CD4-positive, alpha-beta T cell treated with Interleukin-21 for 1 hour (primary cell): ENCODE results near the gene ZDHHC19.
"Not testable (repeated sequence)": the region's sequence is repeated elsewhere in the genome, so short reads cannot be mapped to it uniquely, and the experiment has no call there.

Experiments
- DNase-seq: peaks from one replicate; pipeline ENCODE4 v3.0.0-alpha.2; 2020

Gene ZDHHC19

GRCh38 chr3:196175722-196176121 is 35.5 kb downstream of the ZDHHC19 start:
- no peak for DNase-seq

GRCh38 chr3:196175116-196175625 is 36.0 kb downstream of the ZDHHC19 start:
- DNase-seq: no peak

- DNase-seq: no peak
Measured at GRCh38 chr3:196174652-196175051, 36.5 kb downstream of the ZDHHC19 start.

GRCh38 chr3:196170296-196170695 is 40.9 kb downstream of the ZDHHC19 start:
- DNase-seq: not testable (repeated sequence)

GRCh38 chr3:196169836-196170240 is 41.4 kb downstream of the ZDHHC19 start:
- no peak for DNase-seq

- DNase-seq: no peak
Measured at GRCh38 chr3:196168808-196169391, 42.3 kb downstream of the ZDHHC19 start.

- no peak for DNase-seq
Measured at GRCh38 chr3:196166741-196167140, 44.5 kb downstream of the ZDHHC19 start.

GRCh38 chr3:196165850-196166249 is 45.4 kb downstream of the ZDHHC19 start:
- no peak for DNase-seq

GRCh38 chr3:196165006-196165575 is 46.1 kb downstream of the ZDHHC19 start:
- DNase-seq: not testable (repeated sequence)

- no peak for DNase-seq
Measured at GRCh38 chr3:196164576-196164975, 46.6 kb downstream of the ZDHHC19 start.

GRCh38 chr3:196163666-196164493 is 47.3 kb downstream of the ZDHHC19 start:
- no peak for DNase-seq

- no peak for DNase-seq
Measured at GRCh38 chr3:196163212-196163611, 48.0 kb downstream of the ZDHHC19 start.

GRCh38 chr3:196162679-196163078 is 48.5 kb downstream of the ZDHHC19 start:
- DNase-seq: no peak

- peak; percentile 44 for DNase-seq
Measured at GRCh38 chr3:196159952-196160804, 51.0 kb downstream of the ZDHHC19 start.

- no peak for DNase-seq
Measured at GRCh38 chr3:196159526-196159925, 51.7 kb downstream of the ZDHHC19 start.

- no peak for DNase-seq
Measured at GRCh38 chr3:196156160-196156559, 55.0 kb downstream of the ZDHHC19 start.

GRCh38 chr3:196150481-196150880 is 60.7 kb downstream of the ZDHHC19 start:
- no peak for DNase-seq

GRCh38 chr3:196149831-196150301 is 61.3 kb downstream of the ZDHHC19 start:
- DNase-seq: no peak

- DNase-seq: no peak
Measured at GRCh38 chr3:196149375-196149774, 61.8 kb downstream of the ZDHHC19 start.
